GM19238 (cell line): ENCODE data around the gene PVALEF.

Experiments
- DNase-seq: peaks from one replicate; pipeline ENCODE4 v3.0.0; 2011; ENCODE audit warnings: low spot score; ENCODE audit not compliant: insufficient read length

Gene PVALEF

DNA sequence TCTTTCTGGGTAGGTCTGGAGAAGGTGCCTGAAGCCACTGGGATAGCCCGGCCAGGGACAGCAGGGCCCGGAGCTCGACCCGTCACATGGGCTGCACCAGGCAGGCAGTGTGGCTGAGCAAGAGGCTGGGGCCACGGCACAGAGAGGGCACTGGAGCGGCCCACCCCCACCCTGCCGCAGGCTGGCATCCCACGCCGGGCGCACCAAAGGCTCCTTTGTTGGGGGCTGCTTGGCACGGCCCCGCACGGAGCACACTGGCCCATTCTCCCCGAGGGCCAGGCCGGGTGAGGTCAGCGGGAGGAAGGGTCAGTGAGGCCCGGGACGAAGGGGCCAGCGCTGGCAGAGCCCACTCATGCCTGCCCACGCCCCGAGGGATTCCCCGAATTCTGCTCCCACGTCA, 36.5 kb upstream of the PVALEF start:
- no peak for DNase-seq

GRCh38 chr17:81129289-81129688, 36.0 kb upstream of the PVALEF start:
- DNase-seq, result no peak

- no peak for DNase-seq
These were observed 35.5 kb upstream of the PVALEF start for GRCh38 chr17:81129711-81130367.

DNA sequence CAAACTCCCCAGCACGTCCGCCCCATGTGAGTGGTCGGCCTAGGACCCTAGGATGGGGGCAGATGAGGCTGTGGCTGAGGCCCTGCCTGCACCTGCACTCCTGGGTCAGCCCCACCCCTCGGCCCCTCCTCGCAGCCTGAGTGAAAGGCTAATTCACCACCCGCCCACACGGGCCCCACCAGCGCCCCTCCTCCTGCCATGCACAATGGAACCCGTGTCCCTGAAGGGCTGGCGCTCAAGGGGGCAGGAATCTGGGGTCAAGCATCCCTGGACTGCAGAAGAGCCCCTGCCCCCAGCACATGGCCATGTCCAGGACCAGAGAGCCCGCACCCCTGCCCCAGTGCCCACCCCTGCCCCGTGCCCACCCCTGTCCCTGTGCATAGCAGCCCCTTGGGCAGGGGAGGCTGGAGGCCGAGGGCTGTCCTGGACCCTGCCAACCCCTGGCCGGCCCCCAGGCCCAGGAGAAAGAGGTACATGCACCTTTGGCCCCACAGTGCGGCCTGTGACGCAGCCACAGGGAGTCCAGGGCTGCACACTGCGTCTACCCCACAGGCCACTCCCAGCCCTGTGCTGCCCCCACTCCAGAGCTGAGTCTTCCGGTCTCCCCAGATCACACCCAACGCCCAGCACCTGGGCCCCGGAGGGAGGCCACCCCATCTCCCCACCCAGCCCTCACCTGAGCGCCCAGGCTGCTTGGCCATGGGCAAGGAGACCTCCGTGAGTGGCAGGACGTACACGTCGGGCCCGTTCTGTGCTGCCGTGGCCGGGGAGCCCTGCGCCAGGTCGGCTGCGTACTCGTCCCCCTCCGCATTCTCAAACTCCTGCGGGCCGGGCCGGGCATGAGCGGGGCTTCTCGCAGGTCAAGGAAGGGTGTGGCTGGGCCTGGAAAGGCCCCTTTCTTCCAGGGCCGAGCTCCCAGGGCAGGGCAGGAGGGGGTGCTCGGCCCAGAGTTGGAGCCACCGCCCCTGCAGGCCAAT, 34.6 kb upstream of the PVALEF start:
- DNase-seq, result no peak

DNA sequence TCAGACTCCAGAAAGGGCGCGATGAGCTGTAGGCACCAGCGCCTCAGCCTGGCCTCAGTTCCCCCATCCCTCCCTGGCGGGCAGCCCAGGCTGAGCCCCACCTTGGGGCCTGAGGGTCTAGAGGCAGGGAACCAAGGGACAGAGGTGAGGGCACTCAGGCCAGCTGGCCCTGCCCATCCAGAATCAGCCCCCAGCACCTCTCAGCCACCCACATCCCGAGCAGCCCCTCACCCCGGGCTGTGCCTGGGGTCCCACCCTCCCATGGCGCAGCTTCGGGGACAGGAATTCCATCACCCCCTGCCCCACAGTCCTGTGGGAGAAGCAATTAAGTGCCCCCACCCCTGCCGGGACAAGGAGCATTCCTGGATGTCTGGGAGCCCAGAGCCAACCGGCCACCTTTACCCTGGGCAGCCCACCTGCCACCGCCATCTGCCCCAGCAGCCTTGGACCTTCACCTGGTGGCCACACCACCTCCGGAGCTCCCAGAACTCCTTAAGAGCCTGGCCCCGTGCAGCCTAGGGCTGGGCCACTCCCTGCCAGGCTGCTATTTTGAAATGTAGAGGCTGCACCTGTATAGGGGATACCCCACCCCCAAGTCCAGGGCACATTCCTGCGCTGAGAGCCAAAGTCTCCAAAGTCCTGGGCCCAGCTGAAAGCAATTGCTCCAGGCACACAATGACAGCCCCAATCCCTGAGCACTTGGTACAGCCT, 33.7 kb upstream of the PVALEF start:
- DNase-seq, result no peak

GRCh38 chr17:81132197-81132540, 33.1 kb upstream of the PVALEF start:
- no peak for DNase-seq

- DNase-seq, result no peak
These were observed 32.3 kb upstream of the PVALEF start for GRCh38 chr17:81132770-81133723.

- no peak for DNase-seq
These were observed 31.1 kb upstream of the PVALEF start for GRCh38 chr17:81134064-81134781.

DNA sequence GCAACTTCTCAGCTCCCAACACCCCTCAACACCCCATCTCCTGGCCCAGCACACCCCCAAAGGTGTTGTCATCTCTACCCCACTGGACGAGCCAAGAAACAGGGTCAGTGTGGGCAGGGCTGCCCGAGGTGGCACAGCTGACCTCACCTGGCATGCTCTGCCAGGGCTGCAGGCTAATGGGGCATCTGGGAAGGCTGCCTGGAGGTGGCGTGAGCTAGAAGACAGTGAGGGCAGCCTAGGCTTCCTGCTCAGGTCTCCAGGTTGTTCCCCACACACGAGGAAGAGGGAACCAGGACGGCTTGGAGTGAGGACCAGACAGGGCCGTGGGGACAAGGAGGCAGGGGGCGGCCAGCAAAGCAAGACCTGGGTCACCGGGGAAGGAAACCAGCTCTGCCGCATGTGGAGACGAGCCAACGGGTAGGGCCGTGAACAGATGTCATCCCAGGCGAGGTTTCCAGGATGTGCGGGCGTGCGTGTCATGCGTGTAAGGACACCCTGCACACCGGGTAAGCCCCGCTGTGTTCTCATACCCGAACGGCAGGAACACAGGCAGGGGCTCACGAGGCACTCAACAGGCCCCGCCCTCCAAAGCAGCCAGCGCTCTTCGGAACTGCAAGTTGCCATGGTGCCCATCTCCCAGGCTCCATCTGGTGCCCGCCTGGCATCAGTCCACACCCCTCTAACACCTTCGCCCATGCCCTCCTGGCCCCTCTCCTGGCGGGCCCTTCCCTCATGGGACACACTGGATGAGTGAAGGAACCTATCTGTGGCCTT, 29.6 kb upstream of the PVALEF start:
- DNase-seq, result no peak

DNA sequence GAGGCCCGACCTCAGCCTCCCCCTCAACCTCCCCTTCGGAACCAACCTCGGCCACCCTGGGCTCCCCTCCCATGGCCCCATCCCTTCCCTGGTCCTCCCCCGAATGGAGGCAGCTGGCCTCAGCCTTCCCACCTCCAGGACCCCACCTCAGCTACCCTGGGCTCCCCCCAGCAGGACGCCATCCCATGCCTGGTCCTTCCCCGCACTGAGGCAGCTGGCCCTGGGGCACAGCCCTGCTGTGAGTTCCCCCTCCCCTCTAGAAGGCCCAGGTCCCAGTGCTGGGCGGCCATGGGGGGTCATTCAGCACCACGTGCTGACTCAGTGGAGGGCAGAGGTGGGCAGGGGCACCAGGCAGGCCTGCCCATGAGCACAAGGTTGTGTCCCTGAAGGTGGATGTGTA, 28.9 kb upstream of the PVALEF start:
- no peak for DNase-seq

DNA sequence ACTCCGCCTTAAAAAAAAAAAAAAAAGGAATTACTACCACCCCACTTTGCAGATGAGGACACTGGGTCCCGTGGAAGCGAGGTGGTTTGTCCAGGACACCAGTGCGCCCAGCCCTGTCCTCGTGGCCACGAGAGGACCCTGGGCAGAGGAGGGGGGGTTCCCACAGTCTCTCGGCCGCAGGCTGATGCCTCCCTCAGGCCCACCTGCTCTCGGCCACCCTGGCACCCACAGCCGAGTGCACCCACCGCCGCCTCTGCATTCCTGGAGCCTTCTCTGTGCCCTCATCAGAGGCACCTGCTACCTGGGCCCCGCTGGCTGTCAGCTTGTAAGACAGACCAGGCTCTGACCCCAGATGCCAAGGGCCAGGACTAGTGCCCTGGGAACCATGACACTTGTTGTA, 28.1 kb upstream of the PVALEF start:
- DNase-seq, result no peak

DNA sequence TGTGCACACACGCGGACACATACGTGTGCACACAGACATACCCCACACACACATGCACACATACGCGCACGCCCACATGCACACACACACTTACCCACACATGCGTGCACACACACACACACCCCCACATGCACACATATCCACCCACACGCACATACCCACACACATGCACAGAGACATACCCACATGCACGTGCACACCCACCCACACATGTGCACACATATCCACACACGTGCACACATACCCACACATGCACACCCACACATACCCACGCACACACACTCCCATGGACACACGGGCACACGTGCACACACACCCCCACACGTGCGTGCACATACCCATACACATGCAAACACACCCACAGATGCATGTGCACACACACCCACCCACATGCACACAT, 27.2 kb upstream of the PVALEF start:
- DNase-seq, result no peak

GRCh38 chr17:81138500-81138899, 26.8 kb upstream of the PVALEF start:
- no peak for DNase-seq

DNA sequence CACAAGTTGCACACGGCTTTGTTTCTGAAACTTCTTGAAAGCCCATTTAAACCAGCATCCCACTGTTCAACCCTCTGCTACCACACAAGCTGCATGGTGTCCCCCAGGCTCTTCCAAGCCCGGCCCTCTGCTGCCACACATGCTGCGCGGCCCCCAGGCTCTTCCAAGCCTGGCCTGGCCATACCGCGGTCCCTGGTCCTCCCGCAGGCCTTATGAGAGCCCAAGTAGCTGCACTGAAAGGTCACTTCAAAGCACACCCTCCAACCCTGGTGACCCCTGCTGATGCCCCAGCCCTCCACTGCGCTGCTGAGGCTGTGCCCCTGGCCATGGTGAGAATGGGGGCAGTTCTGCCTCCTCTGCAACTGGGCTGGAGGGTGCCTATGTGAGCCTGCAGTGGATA, 25.9 kb upstream of the PVALEF start:
- no peak for DNase-seq

GRCh38 chr17:81140018-81140417, 25.3 kb upstream of the PVALEF start:
- DNase-seq, result no peak

- DNase-seq, result no peak
These were observed 24.6 kb upstream of the PVALEF start for GRCh38 chr17:81140695-81141094.

DNA sequence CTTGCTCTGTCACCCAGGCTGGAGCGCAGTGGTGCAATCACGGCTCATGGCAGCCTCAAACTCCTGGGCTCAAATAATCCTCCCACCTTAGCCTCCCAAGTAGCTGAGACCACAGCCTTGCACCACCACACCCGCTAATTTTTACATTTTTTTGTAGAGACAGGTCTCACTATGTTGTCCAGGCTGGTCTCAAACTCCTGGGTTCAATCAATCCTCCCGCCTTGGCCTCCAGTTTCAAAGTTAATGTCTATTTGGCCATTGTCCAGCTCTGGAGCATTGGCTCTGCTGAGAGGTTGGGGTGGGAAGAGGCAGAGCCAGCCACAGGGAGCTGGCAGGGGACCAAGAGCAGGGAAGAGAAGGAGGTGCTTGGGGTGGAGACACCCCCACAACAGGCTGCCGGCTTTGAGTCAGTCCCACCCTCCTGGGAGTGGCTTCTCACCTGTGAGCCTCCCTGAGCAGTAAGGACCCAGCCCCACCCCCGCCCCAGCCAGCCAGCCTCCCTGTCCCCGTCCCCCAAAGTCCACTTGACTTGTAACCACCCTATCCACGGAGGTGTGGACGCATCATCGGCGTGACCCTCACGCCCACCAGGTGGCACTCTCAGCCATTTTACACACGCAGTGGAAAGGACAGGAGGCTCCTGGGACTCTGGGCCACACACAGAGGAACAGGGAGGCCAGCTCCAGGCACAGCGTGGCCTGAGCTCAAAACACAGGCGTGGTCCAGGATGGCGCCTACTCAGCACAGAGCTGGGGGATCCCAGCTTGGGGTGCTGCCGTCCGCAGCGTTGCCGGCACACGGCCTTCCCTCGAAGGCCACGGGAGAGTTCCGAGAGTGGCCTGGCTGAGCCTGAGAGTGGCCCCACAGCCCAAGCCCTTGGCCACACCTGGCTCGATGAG, 22.8 kb upstream of the PVALEF start:
- DNase-seq, result peak; percentile 69

DNA sequence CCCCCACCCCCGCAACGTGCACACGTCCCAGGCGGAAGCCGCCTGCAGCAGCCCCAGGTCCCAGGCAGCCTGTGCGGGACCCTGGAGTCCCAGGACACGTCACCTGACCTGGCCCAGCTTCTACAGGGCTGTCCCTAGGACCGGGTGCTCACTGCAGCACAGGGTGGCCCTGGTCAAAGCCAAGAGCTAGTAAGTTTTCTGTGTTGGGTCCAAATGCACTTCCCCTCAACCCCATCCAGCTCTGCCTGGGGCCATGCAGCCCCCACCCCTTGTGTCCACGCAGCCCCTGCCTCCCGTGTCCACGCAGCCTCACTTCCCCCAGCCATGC, 22.1 kb upstream of the PVALEF start:
- no peak for DNase-seq
